ENCODE data around the gene C6orf58. TPM values are rescaled to one million over a fixed set of nuclear protein-coding genes. Genes with fewer than 3 reads are reported as not detected.

C6orf58 gene
- total and polyA plus RNA-seq, 2 experiments from 2014 or later, result not detected

DNA sequence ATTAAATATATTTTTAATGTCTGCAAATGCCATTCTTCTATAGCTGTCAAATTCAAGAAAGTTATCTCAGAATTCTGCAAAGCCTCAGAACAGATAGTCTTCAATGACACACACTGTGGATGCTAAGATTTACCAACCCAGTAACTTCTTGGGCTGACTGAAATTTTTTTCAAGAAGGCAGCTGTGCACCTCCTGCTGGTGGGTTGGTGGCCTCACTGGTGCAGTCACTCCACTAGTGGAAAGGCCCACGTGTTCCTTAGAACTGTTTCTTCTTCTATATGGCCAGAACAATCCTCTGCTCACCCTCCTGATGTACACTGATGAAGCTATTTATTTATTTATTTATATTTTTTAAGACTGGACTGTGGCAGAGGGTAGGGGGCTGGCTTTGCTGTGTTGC lies 29.8 kb upstream of the C6orf58 start:
- Histone ChIP-seq H3K4me3 (no peak overlapping the region), H3K27ac (no peak overlapping the region), H3K4me1 (ENCODE audit: low read depth) (no peaks in the 10 kb centered on the region), H3K36me3 (no peaks in the 10 kb centered on the region), H3K27me3 (no peaks in the 10 kb centered on the region), H3K9me3 (ENCODE audit: low read depth) (no peaks in the 10 kb centered on the region)
- DNase-seq (ENCODE audit: low read depth in 1 of 2, low spot score in 1 of 2), result peak; percentile 14 to 15
- TF ChIP-seq, protein P1, sequence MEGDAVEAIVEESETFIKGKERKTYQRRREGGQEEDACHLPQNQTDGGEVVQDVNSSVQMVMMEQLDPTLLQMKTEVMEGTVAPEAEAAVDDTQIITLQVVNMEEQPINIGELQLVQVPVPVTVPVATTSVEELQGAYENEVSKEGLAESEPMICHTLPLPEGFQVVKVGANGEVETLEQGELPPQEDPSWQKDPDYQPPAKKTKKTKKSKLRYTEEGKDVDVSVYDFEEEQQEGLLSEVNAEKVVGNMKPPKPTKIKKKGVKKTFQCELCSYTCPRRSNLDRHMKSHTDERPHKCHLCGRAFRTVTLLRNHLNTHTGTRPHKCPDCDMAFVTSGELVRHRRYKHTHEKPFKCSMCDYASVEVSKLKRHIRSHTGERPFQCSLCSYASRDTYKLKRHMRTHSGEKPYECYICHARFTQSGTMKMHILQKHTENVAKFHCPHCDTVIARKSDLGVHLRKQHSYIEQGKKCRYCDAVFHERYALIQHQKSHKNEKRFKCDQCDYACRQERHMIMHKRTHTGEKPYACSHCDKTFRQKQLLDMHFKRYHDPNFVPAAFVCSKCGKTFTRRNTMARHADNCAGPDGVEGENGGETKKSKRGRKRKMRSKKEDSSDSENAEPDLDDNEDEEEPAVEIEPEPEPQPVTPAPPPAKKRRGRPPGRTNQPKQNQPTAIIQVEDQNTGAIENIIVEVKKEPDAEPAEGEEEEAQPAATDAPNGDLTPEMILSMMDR (IDR thresholded peaks at IDR 0.05; ENCODE audit: low read depth, low read length), result peak; percentile 45

DNA sequence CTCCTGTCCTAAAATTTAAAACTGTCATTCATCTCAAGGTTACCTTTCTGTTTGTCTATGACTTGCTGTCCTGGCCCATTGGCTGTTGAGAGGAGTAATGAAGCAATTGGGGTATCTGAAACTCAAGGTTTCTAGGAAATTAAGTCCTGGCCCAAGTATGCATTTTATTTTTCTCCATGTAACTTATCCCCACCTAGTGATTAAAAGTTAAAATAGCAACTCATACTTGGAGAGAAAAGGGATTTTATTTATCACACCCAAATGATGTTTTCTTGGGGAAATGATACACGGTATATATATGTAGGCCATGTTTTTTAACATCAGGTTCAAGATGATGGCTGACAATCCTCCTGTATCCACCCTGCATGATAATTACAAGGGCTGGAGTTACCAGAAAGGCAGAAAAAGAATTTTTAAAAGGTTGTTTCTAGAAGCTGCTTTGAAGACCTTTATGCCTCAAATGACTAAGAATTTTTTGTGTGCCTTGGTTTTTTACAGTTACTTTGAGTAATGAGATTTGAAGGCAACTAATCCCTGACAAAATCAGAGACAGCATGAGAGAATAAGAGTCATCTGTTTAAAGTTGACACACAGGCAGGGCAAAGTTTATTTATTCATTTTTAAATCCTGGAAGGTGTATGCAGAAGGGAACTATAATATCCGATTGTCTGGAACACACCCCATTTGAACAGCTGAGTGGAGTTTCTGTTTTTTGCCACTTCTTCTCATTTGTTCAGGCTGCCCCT lies 28.9 kb upstream of the C6orf58 start:
- peak in 1 of 2 donors; percentile 28 for DNase-seq (ENCODE audit: low read depth in 1 of 2, low spot score in 1 of 2)
- TF ChIP-seq, protein P1 (IDR thresholded peaks at IDR 0.05; ENCODE audit: low read depth, low read length), result peak; percentile 36
- Histone ChIP-seq H3K27ac (no peak overlapping the region), H3K4me1 (ENCODE audit: low read depth) (no peaks in the 10 kb centered on the region), H3K9me3 (ENCODE audit: low read depth) (no peaks in the 10 kb centered on the region), H3K36me3 (no peaks in the 10 kb centered on the region), H3K27me3 (no peaks in the 10 kb centered on the region), H3K4me3 (no peak overlapping the region)

DNA sequence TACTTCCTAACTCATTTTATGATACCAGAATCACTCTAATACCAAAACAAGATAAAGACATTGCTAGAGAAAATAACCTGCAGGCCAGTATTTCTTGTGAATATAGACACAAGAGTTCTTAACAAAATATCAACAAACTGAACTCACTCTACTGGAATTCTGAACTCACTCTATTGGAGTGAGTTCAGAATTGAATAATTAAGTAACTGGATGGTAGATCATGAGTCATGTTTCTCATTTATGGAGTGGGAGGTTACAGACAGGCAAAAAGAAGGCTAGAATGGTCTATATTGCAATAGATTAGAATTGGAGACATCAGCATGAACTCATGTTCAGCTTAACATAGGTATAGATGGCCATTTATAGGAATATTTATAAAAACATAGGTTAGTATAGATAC lies 26.6 kb upstream of the C6orf58 start:
- H3K27ac ChIP-seq, result no peak overlapping the region
- peak in 1 of 2 donors; percentile 25 for DNase-seq (ENCODE audit: low read depth in 1 of 2, low spot score in 1 of 2)
- no peak overlapping the region for H3K4me3 ChIP-seq
- H3K9me3 ChIP-seq (ENCODE audit: low read depth), result no peaks in the 10 kb centered on the region
- H3K27me3 ChIP-seq, result no peaks in the 10 kb centered on the region
- no peaks in the 10 kb centered on the region for H3K4me1 ChIP-seq (ENCODE audit: low read depth)
- no peaks in the 10 kb centered on the region for H3K36me3 ChIP-seq
- TF ChIP-seq, protein P1 (IDR thresholded peaks at IDR 0.05; ENCODE audit: low read depth, low read length), result no peak

DNA sequence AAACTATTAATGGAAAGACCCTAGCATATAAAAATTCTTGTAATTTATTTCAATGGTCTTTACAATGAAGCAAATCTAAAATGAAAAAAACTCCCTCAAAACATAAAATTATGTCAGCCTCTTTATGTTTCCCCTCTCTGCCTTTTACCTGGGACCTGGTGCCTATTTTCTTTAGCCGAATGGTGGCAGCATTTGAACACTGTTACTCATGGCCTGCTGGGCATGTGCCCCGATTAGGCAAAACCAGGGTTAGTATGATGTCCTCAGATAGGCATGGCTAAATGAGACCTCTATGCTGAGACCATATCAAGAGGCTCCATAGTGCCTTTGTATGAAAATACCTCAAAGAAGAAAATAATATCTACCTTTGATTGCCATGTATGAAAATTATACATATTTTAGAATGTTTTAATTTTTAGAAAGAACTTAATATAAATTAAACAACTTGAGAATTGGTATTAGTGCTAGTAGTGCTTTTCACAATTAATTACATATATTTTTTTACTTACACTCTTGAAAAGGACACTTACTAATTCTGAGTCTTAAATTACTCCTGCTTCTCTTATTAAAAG lies 22.5 kb upstream of the C6orf58 start:
- H3K9me3 ChIP-seq (ENCODE audit: low read depth), result no peaks in the 10 kb centered on the region
- H3K27me3 ChIP-seq, result no peaks in the 10 kb centered on the region
- H3K4me3 ChIP-seq, result no peak overlapping the region
- H3K27ac ChIP-seq, result no peak overlapping the region
- peak; percentile 39 to 59 for DNase-seq (ENCODE audit: low read depth in 1 of 2, low spot score in 1 of 2)
- H3K36me3 ChIP-seq, result no peaks in the 10 kb centered on the region
- H3K4me1 ChIP-seq (ENCODE audit: low read depth), result no peaks in the 10 kb centered on the region
- TF ChIP-seq, protein P1 (IDR thresholded peaks at IDR 0.05; ENCODE audit: low read depth, low read length), result peak; percentile 61

DNA sequence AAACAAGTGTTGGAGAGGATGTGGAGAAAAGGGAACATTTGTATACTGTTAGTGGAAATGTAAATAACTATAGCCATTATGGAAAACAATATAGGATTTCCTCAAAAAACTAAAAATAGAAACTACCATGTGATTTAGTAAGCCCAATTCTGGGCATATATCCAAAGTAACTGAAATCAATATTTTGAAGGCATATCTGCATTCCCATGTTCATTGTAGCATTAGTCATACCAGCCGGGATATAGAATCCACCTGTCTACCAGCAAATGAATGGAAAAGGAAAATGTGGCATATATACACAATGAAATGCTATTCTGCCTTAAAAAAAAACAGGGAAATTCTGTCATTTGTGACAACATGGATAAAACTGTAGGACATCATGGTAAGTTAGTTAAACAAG lies 15.3 kb upstream of the C6orf58 start:
- no peaks in the 10 kb centered on the region for H3K36me3 ChIP-seq
- TF ChIP-seq, protein P1 (IDR thresholded peaks at IDR 0.05; ENCODE audit: low read depth, low read length), result no peak
- no peak overlapping the region for H3K4me3 ChIP-seq
- H3K27me3 ChIP-seq, result no peaks in the 10 kb centered on the region
- no peak for DNase-seq (ENCODE audit: low read depth in 1 of 2, low spot score in 1 of 2)
- H3K9me3 ChIP-seq (ENCODE audit: low read depth), result no peaks in the 10 kb centered on the region
- H3K4me1 ChIP-seq (ENCODE audit: low read depth), result no peaks in the 10 kb centered on the region
- H3K27ac ChIP-seq, result no peak overlapping the region

All from cardiac muscle cell (in vitro differentiated cells and primary cell).